Neutrophil (primary cell): Measurements from ENCODE around the gene RPTOR.

ENCODE experiments used
- H3K27ac ChIP-seq: fragments of 200-600 bp; sonication (generic); 2 replicates; pipeline ENCODE4 v1.5.1; 2016; ENCODE audit warnings: mild to moderate bottlenecking, moderate library complexity
- H3K27me3 ChIP-seq: fragments of 200-600 bp; sonication (generic); 2 replicates; pipeline ENCODE4 v1.6.0; 2016; ENCODE audit warnings: mild to moderate bottlenecking
- H3K36me3 ChIP-seq: fragments of 200-600 bp; sonication (generic); 2 replicates; pipeline ENCODE4 v1.5.1; 2017
- H3K4me1 ChIP-seq, 2 experiments: fragments of 200-600 bp in 1 of 2; sonication (generic) in 1 of 2; 1 replicate in 1 of 2; 2 replicates in 1 of 2; pipeline versions ENCODE4 v1.5.1 to v1.6.1; 2013 to 2016; ENCODE audit warnings: low read depth in 1 of 2, low read length in 1 of 2, mild to moderate bottlenecking in 1 of 2, moderate library complexity in 1 of 2; ENCODE audit not compliant: control insufficient read depth in 1 of 2, insufficient read depth in 1 of 2
- H3K4me3 ChIP-seq, 2 experiments: fragments of 200-600 bp in 1 of 2; sonication (generic) in 1 of 2; 1 replicate in 1 of 2; 2 replicates in 1 of 2; pipeline ENCODE4 v1.5.1; 2013 to 2016; ENCODE audit warnings: low read depth in 1 of 2, low read length in 1 of 2, mild to moderate bottlenecking in 1 of 2, moderate library complexity in 1 of 2
- H3K9me3 ChIP-seq: fragments of 200-600 bp; sonication (generic); 2 replicates; pipeline ENCODE4 v1.5.1; 2016
- CTCF ChIP-seq: fragments of 200-600 bp; sonication (generic); IDR thresholded peaks from 2 replicates; pipeline ENCODE4 v1.5.1; 2016; ENCODE audit warnings: antibody characterized with exemption

RPTOR gene

GRCh38 chr17:80676096-80676466, 131.4 kb downstream of the RPTOR start:
- Histone ChIP-seq H3K9me3 (no peaks in the 10 kb centered on the region), H3K4me1 (peaks cover 16 to 18% of the 10 kb centered on the region in 2 experiments), H3K27me3 (no peaks in the 10 kb centered on the region), H3K4me3 (no peak overlapping the region), H3K27ac (no peak overlapping the region), H3K36me3 (no peaks in the 10 kb centered on the region)
- no peak for TF ChIP-seq CTCF

- Histone ChIP-seq H3K4me3 (no peak overlapping the region), H3K36me3 (no peaks in the 10 kb centered on the region), H3K27me3 (no peaks in the 10 kb centered on the region), H3K4me1 (peaks cover 16 to 18% of the 10 kb centered on the region in 2 experiments), H3K9me3 (no peaks in the 10 kb centered on the region), H3K27ac (no peak overlapping the region)
- TF ChIP-seq CTCF: no peak
Observed at GRCh38 chr17:80676564-80676963, 131.9 kb downstream of the RPTOR start.

GRCh38 chr17:80677214-80677756, 132.6 kb downstream of the RPTOR start:
- Histone ChIP-seq H3K36me3 (no peaks in the 10 kb centered on the region), H3K4me3 (no peak overlapping the region), H3K27ac (no peak overlapping the region), H3K9me3 (no peaks in the 10 kb centered on the region), H3K27me3 (no peaks in the 10 kb centered on the region), H3K4me1 (peaks cover 16 to 18% of the 10 kb centered on the region in 2 experiments)
- TF ChIP-seq CTCF: no peak

- Histone ChIP-seq H3K27ac (no peak overlapping the region), H3K4me3 (no peak overlapping the region), H3K4me1 (peaks cover 16 to 18% of the 10 kb centered on the region in 2 experiments), H3K27me3 (no peaks in the 10 kb centered on the region), H3K9me3 (no peaks in the 10 kb centered on the region), H3K36me3 (no peaks in the 10 kb centered on the region)
- TF ChIP-seq CTCF: no peak
Observed at GRCh38 chr17:80679816-80680215, 135.2 kb downstream of the RPTOR start.

GRCh38 chr17:80681215-80681614, 136.6 kb downstream of the RPTOR start:
- no peaks in the 10 kb centered on the region for H3K36me3 ChIP-seq
- TF ChIP-seq CTCF: no peak
- H3K27ac ChIP-seq: no peak overlapping the region
- H3K4me1 ChIP-seq: peaks cover 16 to 18% of the 10 kb centered on the region in 2 experiments
- no peaks in the 10 kb centered on the region for H3K27me3 ChIP-seq
- H3K4me3 ChIP-seq: no peak overlapping the region
- no peaks in the 10 kb centered on the region for H3K9me3 ChIP-seq

- no peaks in the 10 kb centered on the region for H3K27me3 ChIP-seq
- no peaks in the 10 kb centered on the region for H3K36me3 ChIP-seq
- H3K27ac ChIP-seq: no peak overlapping the region
- no peaks in the 10 kb centered on the region for H3K9me3 ChIP-seq
- no peak for TF ChIP-seq CTCF
- H3K4me3 ChIP-seq: no peak overlapping the region
- peaks cover 16 to 18% of the 10 kb centered on the region in 2 experiments for H3K4me1 ChIP-seq
Observed at GRCh38 chr17:80682372-80682771, 137.7 kb downstream of the RPTOR start.
